H1 (cell line): ENCODE data around the gene MAP3K3. TPM values are rescaled to one million over a fixed set of nuclear protein-coding genes. Genes with fewer than 3 reads are reported as not detected.

Source experiments
- CTCF ChIA-PET: fragments of 300-600 bp; sonication (Branson Sonifier 250); formaldehyde crosslinking; loops from one replicate; lab custom pipeline; 2021; ENCODE audit not compliant: partially characterized antibody; lab: Charles Lee
- POLR2A ChIA-PET: fragments of 300-600 bp; sonication (Branson Sonifier 250); formaldehyde crosslinking; loops from one replicate; lab custom pipeline; 2021; ENCODE audit warnings: inconsistent platforms; ENCODE audit not compliant: partially characterized antibody; lab: Charles Lee
- DNase-seq, 2 experiments: peaks; one replicate each; pipeline versions ENCODE4 v3.0.0 to v3.0.0-alpha.2; 2010 to 2022; ENCODE audit warnings: low spot score in 2 of 2, low read depth in 1 of 2, mixed read lengths in 1 of 2
- FAIRE-seq: peaks from 2 replicates; lab custom pipeline; 2011; peaks lifted over from hg19 to GRCh38; lab: Jason Lieb, UNC
- H2AFZ ChIP-seq: 2 replicates; pipeline ENCODE4 v1.8.1; 2012; ENCODE audit warnings: low read length, inconsistent platforms
- H2AK5ac ChIP-seq: 2 replicates; pipeline ENCODE4 v1.6.1; 2013; ENCODE audit warnings: low read depth, low read length
- H2BK120ac ChIP-seq: replicated peaks from 2 replicates; pipeline ENCODE3; 2013; ENCODE audit warnings: low read depth, low read length, inconsistent platforms
- H2BK12ac ChIP-seq: 2 replicates; pipeline ENCODE4 v1.6.1; 2013; ENCODE audit warnings: low read depth, low read length
- H2BK15ac ChIP-seq: 2 replicates; pipeline ENCODE4 v1.6.1; 2013; ENCODE audit warnings: low read length
- H2BK20ac ChIP-seq: 2 replicates; pipeline ENCODE4 v1.6.1; 2013; ENCODE audit warnings: low read length
- H2BK5ac ChIP-seq: 2 replicates; pipeline ENCODE4 v1.6.1; 2013; ENCODE audit warnings: low read depth, low read length
- H3K14ac ChIP-seq: 2 replicates; pipeline ENCODE4 v1.6.1; 2013; ENCODE audit warnings: inconsistent platforms; ENCODE audit not compliant: insufficient read length
- H3K18ac ChIP-seq: 2 replicates; pipeline ENCODE4 v1.6.1; 2013; ENCODE audit warnings: low read length; ENCODE audit errors: extremely low read depth
- H3K23ac ChIP-seq: 2 replicates; pipeline ENCODE4 v1.6.1; 2013; ENCODE audit warnings: inconsistent platforms; ENCODE audit not compliant: insufficient read length
- H3K23me2 ChIP-seq: 2 replicates; pipeline ENCODE4 v1.6.1; 2013; ENCODE audit warnings: low read depth, low read length
- H3K27ac ChIP-seq: 2 replicates; pipeline ENCODE4 v1.6.1; 2011; ENCODE audit warnings: low read depth, low read length, inconsistent platforms
- H3K27me3 ChIP-seq, 4 experiments: replicated peaks in 1 of 4; 1 replicate in 1 of 4; 2 replicates in 3 of 4; pipeline versions ENCODE4 v1.6.1 to v1.8.1; 2011 to 2013; ENCODE audit warnings: low read length in 3 of 4, mild to moderate bottlenecking in 3 of 4, inconsistent platforms in 2 of 4, mixed read lengths in 2 of 4, moderate library complexity in 1 of 4; ENCODE audit not compliant: control insufficient read depth in 3 of 4, insufficient read depth in 3 of 4; ENCODE audit errors: extremely low read depth in 1 of 4
- H3K36me3 ChIP-seq, 4 experiments: 2 replicates each; pipeline versions ENCODE4 v1.6.1 to v1.8.1; 2011 to 2013; ENCODE audit warnings: mild to moderate bottlenecking in 4 of 4, low read length in 3 of 4, moderate library complexity in 2 of 4, control low read depth in 1 of 4, inconsistent platforms in 1 of 4; ENCODE audit not compliant: insufficient read depth in 4 of 4, control insufficient read depth in 2 of 4
- H3K4ac ChIP-seq: replicated peaks from 2 replicates; pipeline ENCODE3; 2013; ENCODE audit warnings: low read length, low read depth, mixed read lengths, inconsistent platforms; ENCODE audit not compliant: insufficient read length
- H3K4me1 ChIP-seq, 4 experiments: replicated peaks in 1 of 4; 1 replicate in 1 of 4; 2 replicates in 3 of 4; pipeline versions ENCODE4 v1.6.1 to v1.8.1; 2011 to 2013; ENCODE audit warnings: low read length in 3 of 4, inconsistent platforms in 2 of 4, mixed read lengths in 1 of 4; ENCODE audit not compliant: insufficient read depth in 4 of 4, control insufficient read depth in 3 of 4
- H3K4me2 ChIP-seq, 2 experiments: 2 replicates each; pipeline versions ENCODE4 v1.6.1 to v1.8.1; 2011 to 2013; ENCODE audit warnings: low read depth in 2 of 2, low read length in 2 of 2, control low read depth in 1 of 2, inconsistent platforms in 1 of 2, mild to moderate bottlenecking in 1 of 2; ENCODE audit not compliant: insufficient read depth in 1 of 2
- H3K4me3 ChIP-seq, 4 experiments: fragments of 200-600, 300-600 bp in 1 of 4; sonication (generic), shearing (Covaris generic), sonication (Bioruptor Twin) in 1 of 4; 2 replicates each; pipeline versions ENCODE4 v1.5.1 to v1.8.1; 2011 to 2016; ENCODE audit warnings: low read length in 4 of 4, low read depth in 3 of 4, control low read depth in 2 of 4, inconsistent platforms in 2 of 4, mild to moderate bottlenecking in 2 of 4, mixed read lengths in 1 of 4, moderate library complexity in 1 of 4; ENCODE audit not compliant: insufficient read depth in 2 of 4; ENCODE audit errors: extremely low read depth in 1 of 4
- H3K56ac ChIP-seq: replicated peaks from 2 replicates; pipeline ENCODE3; 2013; ENCODE audit warnings: low read depth, mild to moderate bottlenecking, mixed read lengths, low read length, inconsistent platforms; ENCODE audit not compliant: insufficient read length
- H3K79me1 ChIP-seq: 2 replicates; pipeline ENCODE4 v1.6.1; 2013; ENCODE audit warnings: low read depth, low read length, control low read depth
- H3K79me2 ChIP-seq, 2 experiments: 2 replicates each; pipeline versions ENCODE4 v1.6.1 to v1.8.1; 2012 to 2013; ENCODE audit warnings: low read length in 2 of 2, mild to moderate bottlenecking in 2 of 2, inconsistent platforms in 1 of 2; ENCODE audit not compliant: insufficient read depth in 2 of 2, control insufficient read depth in 1 of 2
- H3K9ac ChIP-seq, 4 experiments: replicated peaks in 1 of 4; 1 replicate in 1 of 4; 2 replicates in 3 of 4; pipeline versions ENCODE4 v1.6.1 to v1.8.1; 2011 to 2013; ENCODE audit warnings: low read depth in 3 of 4, low read length in 3 of 4, control low read depth in 2 of 4, mild to moderate bottlenecking in 2 of 4, moderate library complexity in 2 of 4, inconsistent platforms in 1 of 4; ENCODE audit errors: extremely low read depth in 1 of 4
- H3K9me3 ChIP-seq, 2 experiments: 2 replicates each; pipeline versions ENCODE4 v1.6.1 to v1.8.1; 2012 to 2013; ENCODE audit warnings: mild to moderate bottlenecking in 2 of 2, moderate library complexity in 2 of 2, control low read depth in 1 of 2, inconsistent platforms in 1 of 2, low read depth in 1 of 2, low read length in 1 of 2, mixed read lengths in 1 of 2; ENCODE audit not compliant: insufficient read depth in 2 of 2
- H4K20me1 ChIP-seq, 2 experiments: replicated peaks in 1 of 2; 2 replicates each; pipeline versions ENCODE3 to v1.8.1; 2011 to 2013; ENCODE audit warnings: inconsistent platforms in 2 of 2, low read length in 2 of 2, mild to moderate bottlenecking in 1 of 2; ENCODE audit not compliant: insufficient read depth in 2 of 2, control insufficient read depth in 1 of 2
- H4K5ac ChIP-seq: 2 replicates; pipeline ENCODE4 v1.6.1; 2013; ENCODE audit warnings: low read length, low read depth, mixed read lengths, inconsistent platforms; ENCODE audit not compliant: insufficient read length
- H4K8ac ChIP-seq: 2 replicates; pipeline ENCODE4 v1.8.0; 2013; ENCODE audit warnings: mild to moderate bottlenecking, moderate library complexity, low read length, inconsistent platforms; ENCODE audit not compliant: insufficient read depth; ENCODE audit errors: extremely low read depth
- H4K91ac ChIP-seq: replicated peaks from 2 replicates; pipeline ENCODE3; 2013; ENCODE audit warnings: low read length, mixed read lengths, inconsistent platforms; ENCODE audit not compliant: insufficient read length
- BRCA1 ChIP-seq: IDR thresholded peaks from 2 replicates; pipeline ENCODE4 v1.6.1; 2012; ENCODE audit warnings: low read depth, low read length, improper control_type of control experiment
- CTBP2 ChIP-seq: IDR thresholded peaks from 2 replicates; pipeline ENCODE4 v1.7.0; 2011; ENCODE audit warnings: borderline replicate concordance, mild to moderate bottlenecking, moderate library complexity, mixed read lengths, low read length; ENCODE audit not compliant: insufficient read depth, insufficient read length
- NRF1 ChIP-seq: IDR thresholded peaks from 2 replicates; pipeline ENCODE4 v1.6.1; 2011; ENCODE audit warnings: mild to moderate bottlenecking, low read depth, low read length, improper control_type of control experiment
- PHF8 ChIP-seq: fragments of 200-600 bp; sonication (generic); conservative IDR thresholded peaks from 2 replicates; pipeline ENCODE4 v1.7.1; 2012; ENCODE audit warnings: low read depth, mild to moderate bottlenecking, inconsistent platforms, low read length, moderate library complexity
- SIX5 ChIP-seq: IDR thresholded peaks from 2 replicates; pipeline ENCODE4 v1.6.1; 2011; ENCODE audit warnings: mild to moderate bottlenecking, low read depth, low read length
- SP1 ChIP-seq: IDR thresholded peaks from 2 replicates; pipeline ENCODE4 v1.6.1; 2011; ENCODE audit warnings: low read depth, low read length
- SP2 ChIP-seq: IDR thresholded peaks from 2 replicates; pipeline ENCODE4 v1.6.1; 2012; ENCODE audit warnings: mild to moderate bottlenecking, low read length, inconsistent platforms
- WGBS, 2 experiments: shearing (Covaris generic) in 1 of 2; methylation state at CpG; one replicate each; pipeline versions ENCODE4 v1.1.6 to v1.1.7; 2013 to 2015; ENCODE audit warnings: low lambda C conversion rate in 2 of 2, mixed read lengths in 2 of 2, inconsistent platforms in 1 of 2, low coverage in 1 of 2, missing lambda C conversion rate in 1 of 2; ENCODE audit not compliant: insufficient replicate concordance in 2 of 2, insufficient coverage in 1 of 2, insufficient read length in 1 of 2; ENCODE audit errors: extremely low coverage in 1 of 2, missing lambda C conversion rate in 1 of 2; 5-methylcytosine and 5-hydroxymethylcytosine counted together
- polyA plus RNA-seq, 7 experiments: library from polyadenylated mRNA; depleted of rRNA in 3 of 7; stranded (reverse) in 5 of 7; unstranded in 2 of 7; fragments of >200 nt in 5 of 7; fragments of 200-250 nt in 2 of 7; gene quantifications; 1 replicate in 5 of 7; 2 replicates in 1 of 7; 4 replicates in 1 of 7; pipeline versions ENCODE4 v1.2.1 to v1.2.3, GENCODE V29; 2011 to 2013; ENCODE audit warnings: missing spikeins in 2 of 7, mixed read lengths in 2 of 7
- total RNA-seq: library from RNA; stranded (reverse); fragmentation: NEBNext Ultra II Directional; extraction: Animal tissue kit (Norgen Biotek cat#: 25700); gene quantifications from 2 replicates; pipeline ENCODE4 v1.2.1, GENCODE V29; 2021
- TF ChIP-seq, protein P1 (sequence below): IDR thresholded peaks from 2 replicates; pipeline ENCODE4 v1.6.1; 2011; ENCODE audit warnings: low read length, improper control_type of control experiment

Gene MAP3K3
- total and polyA plus RNA-seq, 2 of the 8 experiments (the other 6 are each of a cell fraction or from before 2014, with no cell fraction given): 10.3 to 21.0 TPM

- POLR2A ChIA-PET: no interaction called here
- WGBS, 2 experiments: 95% methylated on average over 3 of the region's 3 CpGs; no CpG with 5 or more reads in 1 of the 2 experiments
- H2BK5ac ChIP-seq: no peak overlapping the region
Measured at GRCh38 chr17:63659850-63660249, 37.6 kb downstream of the MAP3K3 start.

More at GRCh38 chr17:63659850-63660249, 37.6 kb downstream of the MAP3K3 start:
- DNase-seq (no peak), FAIRE-seq (no peak)
- Histone ChIP-seq H3K18ac (no peak overlapping the region), H4K20me1 (peaks cover 0 to 2% of the 10 kb centered on the region in 2 experiments), H2BK120ac (no peak overlapping the region), H3K4me1 (no peaks in the 10 kb centered on the region), H3K56ac (no peak overlapping the region), H2AFZ (no peak overlapping the region), H3K27me3 (no peaks in the 10 kb centered on the region), H3K79me2 (no peaks in the 10 kb centered on the region), H3K79me1 (no peaks in the 10 kb centered on the region), H2AK5ac (no peak overlapping the region), H3K23ac (no peak overlapping the region), H3K4me2 (no peak overlapping the region), H3K23me2 (no peaks in the 10 kb centered on the region), H3K4ac (no peak overlapping the region), H3K27ac (no peak overlapping the region), H2BK15ac (no peak overlapping the region), H3K36me3 (peaks cover 0 to 7% (median 2%) of the 10 kb centered on the region in 4 experiments; a peak in 2 of 8 replicates), H3K9ac (no peak overlapping the region), H4K5ac (no peak overlapping the region), H3K9me3 (no peaks in the 10 kb centered on the region), H4K91ac (no peak overlapping the region), H4K8ac (no peak overlapping the region), H3K4me3 (no peak overlapping the region), H3K14ac (no peak overlapping the region), H2BK12ac (no peak overlapping the region)
- CTCF ChIA-PET: interaction anchor here (2.1 kb wide), 1 partner anchor 34 kb away, joined by 6 read pairs; no protein-coding TSS in a partner anchor
- TF ChIP-seq, protein P1, sequence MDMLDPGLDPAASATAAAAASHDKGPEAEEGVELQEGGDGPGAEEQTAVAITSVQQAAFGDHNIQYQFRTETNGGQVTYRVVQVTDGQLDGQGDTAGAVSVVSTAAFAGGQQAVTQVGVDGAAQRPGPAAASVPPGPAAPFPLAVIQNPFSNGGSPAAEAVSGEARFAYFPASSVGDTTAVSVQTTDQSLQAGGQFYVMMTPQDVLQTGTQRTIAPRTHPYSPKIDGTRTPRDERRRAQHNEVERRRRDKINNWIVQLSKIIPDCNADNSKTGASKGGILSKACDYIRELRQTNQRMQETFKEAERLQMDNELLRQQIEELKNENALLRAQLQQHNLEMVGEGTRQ: no peak
- TF ChIP-seq SIX5 (no peak), PHF8 (no peak), BRCA1 (no peak), SP2 (no peak), NRF1 (no peak), SP1 (no peak), CTBP2 (no peak)
- TF ChIP-seq, all 59 proteins: peak for 0
- no peak overlapping the region for H2BK20ac ChIP-seq
